T-cell (primary cell): Measurements from ENCODE around the gene PFN4. TPM values are rescaled to one million over a fixed set of nuclear protein-coding genes. Genes with fewer than 3 reads are reported as not detected.

Source experiments
- ATAC-seq, 4 experiments: fragments of 200-7000 bp in 3 of 4; fragments of 150-1000 bp in 1 of 4; cut with Tn5 transposase; replicated peaks in 1 of 4; 1 replicate in 3 of 4; 2 replicates in 1 of 4; pipeline ENCODE4 v1.10.0; 2021; ENCODE audit warnings: moderate library complexity in 3 of 4, mild to moderate bottlenecking in 2 of 4, moderate number of reproducible peaks in 1 of 4
- CTCF ChIA-PET, 2 donors: fragments of 300-600 bp; sonication (Branson Sonifier 250); formaldehyde crosslinking; loops; one replicate each; lab custom pipeline; 2022; ENCODE audit warnings: antibody characterized with exemption in 2 of 2; lab: Charles Lee
- POLR2A ChIA-PET, 2 donors: fragments of 300-600 bp; sonication (Branson Sonifier 250); formaldehyde crosslinking; loops; one replicate each; lab custom pipeline; 2022; ENCODE audit warnings: antibody characterized with exemption in 2 of 2; lab: Charles Lee
- DNase-seq, 35 experiments: peaks; one replicate each; pipeline versions ENCODE4 v3.0.0 to v3.0.0-alpha.2; 2013 to 2023
- H3K27ac ChIP-seq: one replicate; pipeline ENCODE4 v1.5.1; 2013; ENCODE audit warnings: low read length
- H3K27me3 ChIP-seq, 2 experiments: replicated peaks in 1 of 2; 1 replicate in 1 of 2; 2 replicates in 1 of 2; pipeline versions ENCODE4 v1.6.1 to v1.7.0; 2013; ENCODE audit warnings: low read length in 1 of 2, mixed read lengths in 1 of 2; ENCODE audit not compliant: control insufficient read depth in 2 of 2, insufficient read depth in 2 of 2; ENCODE audit errors: extremely low read depth in 1 of 2
- H3K36me3 ChIP-seq, 2 donors: 1 replicate in 1 of 2; 2 replicates in 1 of 2; pipeline versions ENCODE4 v1.6.1 to v1.7.0; 2013; ENCODE audit warnings: low read length in 1 of 2; ENCODE audit not compliant: control insufficient read depth in 2 of 2, insufficient read depth in 1 of 2; ENCODE audit errors: extremely low read depth in 1 of 2
- H3K4me1 ChIP-seq, 2 experiments: 1 replicate in 1 of 2; 2 replicates in 1 of 2; pipeline versions ENCODE4 v1.6.1 to v1.7.0; 2013; ENCODE audit warnings: low read length in 2 of 2, mixed read lengths in 1 of 2; ENCODE audit not compliant: insufficient read depth in 2 of 2, control insufficient read depth in 1 of 2; ENCODE audit errors: extremely low read depth in 1 of 2
- H3K4me3 ChIP-seq, 2 donors: 1 replicate in 1 of 2; 2 replicates in 1 of 2; pipeline versions ENCODE4 v1.5.1 to v1.7.0; 2013; ENCODE audit warnings: mild to moderate bottlenecking in 2 of 2, low read length in 1 of 2, moderate library complexity in 1 of 2; ENCODE audit not compliant: control insufficient read depth in 1 of 2; ENCODE audit errors: extremely low read depth in 1 of 2
- H3K9me3 ChIP-seq: 2 replicates; pipeline ENCODE4 v1.7.0; 2013
- H3K27ac Mint-ChIP-seq, 2 donors: one replicate each; pipeline ENCODE4 v1.8.0; 2020 to 2021; ENCODE audit warnings: mild to moderate bottlenecking in 2 of 2, mixed read lengths in 2 of 2
- H3K27me3 Mint-ChIP-seq, 2 donors: one replicate each; pipeline ENCODE4 v1.8.0; 2021 to 2022; ENCODE audit warnings: mixed read lengths in 2 of 2
- H3K36me3 Mint-ChIP-seq: one replicate; pipeline ENCODE4 v1.8.0; 2021; ENCODE audit warnings: mixed read lengths
- H3K4me1 Mint-ChIP-seq, 3 donors: one replicate each; pipeline ENCODE4 v1.8.0; 2020 to 2022; ENCODE audit warnings: mixed read lengths in 3 of 3, mild to moderate bottlenecking in 1 of 3
- H3K4me3 Mint-ChIP-seq, 3 donors: one replicate each; pipeline ENCODE4 v1.8.0; 2020 to 2022; ENCODE audit warnings: mild to moderate bottlenecking in 3 of 3, mixed read lengths in 3 of 3, moderate library complexity in 3 of 3
- H3K9me3 Mint-ChIP-seq, 3 donors: one replicate each; pipeline ENCODE4 v1.8.0; 2020 to 2022; ENCODE audit warnings: mixed read lengths in 3 of 3
- WGBS: methylation state at CpG from one replicate; pipeline ENCODE4 v1.1.5; 2013; ENCODE audit warnings: missing lambda C conversion rate; ENCODE audit not compliant: insufficient coverage; 5-methylcytosine and 5-hydroxymethylcytosine counted together
- total RNA-seq, 35 experiments: library from RNA in 6 of 35; stranded (reverse) in 6 of 35; fragments of 120-200 nt in 1 of 35; gene quantifications; one replicate each; pipeline versions ENCODE4 v1.2.1 to v1.2.4 and lab custom pipeline; 2013 to 2026

The PFN4 gene
- total RNA-seq, 5 donors from 2014 or later (not counting 1 experiment from before 2014, with no cell fraction given): 0.28 to 0.49 TPM; not detected in 3

DNA sequence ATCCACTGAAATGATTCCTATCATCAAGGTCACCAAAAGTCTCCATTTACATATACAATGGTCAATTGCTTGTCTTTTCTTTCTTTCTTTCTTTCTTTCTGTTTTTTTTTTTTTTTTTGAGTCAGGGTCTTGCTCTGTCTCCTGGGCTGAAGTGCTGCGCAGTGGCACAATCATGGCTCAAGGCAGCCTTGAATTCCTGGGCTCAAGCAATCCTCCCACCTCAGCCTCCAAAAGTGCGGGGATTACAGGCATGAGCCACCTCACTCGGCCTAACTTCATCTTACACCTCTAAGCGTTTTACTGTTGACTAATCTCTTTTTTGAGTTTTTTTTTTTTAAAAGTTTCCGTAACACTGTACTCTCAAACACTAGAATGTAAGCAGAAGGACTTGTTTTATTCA is 47.9 kb downstream of the PFN4 start:
- no CpG with 5 or more reads among the region's 5 CpGs for WGBS
- ChIA-PET CTCF (interaction anchor here in 1 of 2 donors (2.3 kb wide), 1 partner anchor 28 kb away, joined by 15 read pairs; the partner anchor contains the start of gene WDCP), POLR2A (interaction anchor here in 1 of 2 donors (0.7 kb wide), 1 partner anchor 28 kb away, joined by 7 read pairs; no protein-coding TSS in a partner anchor)
- H3K36me3 Mint-ChIP-seq: peaks cover 14% of the 10 kb centered on the region
- peak overlapping the region; percentile 98 to 100 for H3K27ac Mint-ChIP-seq
- H3K9me3 Mint-ChIP-seq: no peaks in the 10 kb centered on the region
- DNase-seq: no peak
- Histone ChIP-seq H3K9me3 (no peaks in the 10 kb centered on the region), H3K27me3 (no peaks in the 10 kb centered on the region), H3K4me3 (peak overlapping the region; percentile 6 to 97), H3K4me1 (peaks cover 7 to 25% of the 10 kb centered on the region in 2 experiments), H3K36me3 (peaks cover 0 to 25% of the 10 kb centered on the region in 2 donors), H3K27ac (peak overlapping the region; percentile 94)
- no peaks in the 10 kb centered on the region for H3K27me3 Mint-ChIP-seq
- H3K4me1 Mint-ChIP-seq: peaks cover 33 to 40% (median 39%) of the 10 kb centered on the region in 3 donors
- no peak for ATAC-seq
- peak overlapping the region; percentile 96 to 100 (median 98) for H3K4me3 Mint-ChIP-seq

DNA sequence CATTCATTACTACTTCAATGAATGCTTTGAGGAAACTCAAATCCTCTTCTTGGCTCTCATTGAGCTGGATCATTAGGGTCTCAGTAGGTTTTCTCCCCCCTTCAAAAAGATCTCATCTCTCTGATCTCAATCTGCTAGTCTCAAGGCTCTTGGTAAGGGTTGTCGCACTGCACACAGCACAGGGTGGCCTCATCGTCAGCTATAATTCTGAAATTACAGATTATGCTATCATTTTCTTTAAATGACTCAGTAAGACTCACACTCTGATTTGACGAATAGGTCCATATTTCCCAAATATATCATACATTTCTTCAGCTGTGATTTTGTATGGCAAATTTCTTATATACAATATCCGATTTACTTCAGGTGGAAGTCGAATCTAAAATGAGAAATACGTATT is 49.3 kb downstream of the PFN4 start:
- peaks cover 22% of the 10 kb centered on the region for H3K36me3 Mint-ChIP-seq
- H3K4me3 Mint-ChIP-seq: no peak overlapping the region
- H3K27ac Mint-ChIP-seq: no peak overlapping the region

GRCh38 chr2:24072259-24072658 is 50.9 kb downstream of the PFN4 start:
- CTCF ChIA-PET: interaction anchor here in 1 of 2 donors (0.6 kb wide), 1 partner anchor 12 kb away, joined by 3 read pairs; no protein-coding TSS in a partner anchor
- no peaks in the 10 kb centered on the region for H3K27me3 Mint-ChIP-seq
- peaks cover 29 to 35% (median 33%) of the 10 kb centered on the region in 3 donors for H3K4me1 Mint-ChIP-seq
- H3K4me1 ChIP-seq: peaks cover 3 to 18% of the 10 kb centered on the region in 2 experiments
- H3K9me3 Mint-ChIP-seq: no peaks in the 10 kb centered on the region
- no peak overlapping the region for H3K4me3 Mint-ChIP-seq
- POLR2A ChIA-PET: no interaction called here
- H3K27ac ChIP-seq: no peak overlapping the region
- no peak for ATAC-seq
- H3K9me3 ChIP-seq: no peaks in the 10 kb centered on the region
- H3K27me3 ChIP-seq: no peaks in the 10 kb centered on the region
- no peak overlapping the region for H3K27ac Mint-ChIP-seq
- H3K36me3 Mint-ChIP-seq: peaks cover 35% of the 10 kb centered on the region
- H3K4me3 ChIP-seq: no peak overlapping the region
- WGBS: 100% methylated on average over 1 of the region's 4 CpGs
- DNase-seq: no peak
- H3K36me3 ChIP-seq: peaks cover 0 to 45% of the 10 kb centered on the region in 2 donors

More for the DNA sequence above, 49.3 kb downstream of the PFN4 start:
- Histone ChIP-seq H3K4me3 (no peak overlapping the region), H3K4me1 (peaks cover 7 to 25% of the 10 kb centered on the region in 2 experiments), H3K27me3 (no peaks in the 10 kb centered on the region), H3K27ac (no peak overlapping the region), H3K9me3 (no peaks in the 10 kb centered on the region), H3K36me3 (peaks cover 0 to 37% of the 10 kb centered on the region in 2 donors)
- CTCF ChIA-PET: interaction anchor here in 1 of 2 donors (0.9 to 1.2 kb wide), 2 partner anchors 26 to 1902 kb away, joined by 3 to 4 read pairs; partner anchors contain the start of gene WDCP
- Mint-ChIP-seq H3K27me3 (no peaks in the 10 kb centered on the region), H3K4me1 (peaks cover 38 to 41% (median 39%) of the 10 kb centered on the region in 3 donors), H3K9me3 (no peaks in the 10 kb centered on the region)
- DNase-seq (no peak), ATAC-seq (no peak)
- 60% methylated on average over 1 of the region's 6 CpGs for WGBS
- POLR2A ChIA-PET: interaction anchor here in 1 of 2 donors (1.0 kb wide), 1 partner anchor 27 kb away, joined by 5 read pairs; the partner anchor contains the start of gene WDCP

GRCh38 chr2:24065341-24065740 is 57.8 kb downstream of the PFN4 start:
- Histone ChIP-seq H3K27ac (no peak overlapping the region), H3K36me3 (peaks cover 0 to 29% of the 10 kb centered on the region in 2 donors), H3K4me3 (no peak overlapping the region), H3K4me1 (no peaks in the 10 kb centered on the region), H3K9me3 (no peaks in the 10 kb centered on the region), H3K27me3 (no peaks in the 10 kb centered on the region)
- H3K36me3 Mint-ChIP-seq: peaks cover 27% of the 10 kb centered on the region
- no peak overlapping the region for H3K27ac Mint-ChIP-seq
- no peak for ATAC-seq
- H3K4me3 Mint-ChIP-seq: no peak overlapping the region
- peaks cover 0 to 7% (median 1%) of the 10 kb centered on the region in 3 donors for H3K4me1 Mint-ChIP-seq
- 14% methylated on average over 1 of the region's 2 CpGs for WGBS
- no peaks in the 10 kb centered on the region for H3K9me3 Mint-ChIP-seq
- ChIA-PET POLR2A (interaction anchor here in 1 of 2 donors (0.6 kb wide), 1 partner anchor 404 kb away, joined by 5 read pairs; no protein-coding TSS in a partner anchor), CTCF (interaction anchor here in 1 of 2 donors (0.5 kb wide), 1 partner anchor 354 kb away, joined by 3 read pairs; no protein-coding TSS in a partner anchor)
- no peak for DNase-seq
- H3K27me3 Mint-ChIP-seq: no peaks in the 10 kb centered on the region

Other genes with a start within 250 kb of the PFN4 start
- gene ATAD2B, start 196.2 kb downstream of the PFN4 start, total RNA-seq: 10 to 100 TPM; 33.9 to 49.3 (median 40.6) TPM
- 10 to 100 TPM; 10.1 to 14.3 (median 12.3) TPM for gene UBXN2A, start 182.9 kb downstream of the PFN4 start, total RNA-seq
- under 1 TPM in 3 of 5 donors, not detected in 2; 0.19 to 0.29 (median 0.21) TPM for gene MFSD2B, start 113.2 kb downstream of the PFN4 start, total RNA-seq
- gene WDCP, start 75.9 kb downstream of the PFN4 start, total RNA-seq: 10 to 100 TPM in 3 of 5 donors, 1 to 10 TPM in 2; 6.1 to 18.9 (median 18.2) TPM
- 1 to 10 TPM; 1.2 to 1.5 (median 1.2) TPM for gene FKBP1B, start 73.6 kb downstream of the PFN4 start, total RNA-seq
- gene SF3B6, start 47.0 kb downstream of the PFN4 start, total RNA-seq: 10 to 100 TPM; 43.7 to 53.0 (median 47.0) TPM
- gene TP53I3, start 38.5 kb downstream of the PFN4 start, total RNA-seq: under 1 TPM; 0.47 to 0.68 (median 0.58) TPM
- gene FAM228B, start 135 bp upstream of the PFN4 start, total RNA-seq: 10 to 100 TPM; 16.4 to 24.7 (median 18.5) TPM
- under 1 TPM in 4 of 5 donors, not detected in 1; 0.20 to 0.70 (median 0.40) TPM for gene FAM228A, start 51.7 kb upstream of the PFN4 start, total RNA-seq
- 100 to 1,000 TPM in 3 of 5 donors, 10 to 100 TPM in 2; 95.7 to 110 (median 101) TPM for gene ITSN2, start 237.2 kb upstream of the PFN4 start, total RNA-seq